Lower leg skin (tissue), 3 donors: ENCODE measurements around the gene TM2D3.

Experiments used
- POLR2A ChIP-seq, 2 donors: fragments of 450-650 bp; IDR thresholded peaks; one replicate each; pipeline ENCODE4 v1.6.1; 2016 to 2017; ENCODE audit warnings: antibody characterized with exemption in 2 of 2, mild to moderate bottlenecking in 1 of 2, moderate library complexity in 1 of 2
- TF ChIP-seq, protein P1 (sequence below), 3 donors: fragments of 450-650 bp; IDR thresholded peaks; one replicate each; pipeline ENCODE4 v1.5.1; 2016; ENCODE audit warnings: antibody characterized with exemption in 3 of 3, mild to moderate bottlenecking in 3 of 3, moderate library complexity in 2 of 3

DNA sequence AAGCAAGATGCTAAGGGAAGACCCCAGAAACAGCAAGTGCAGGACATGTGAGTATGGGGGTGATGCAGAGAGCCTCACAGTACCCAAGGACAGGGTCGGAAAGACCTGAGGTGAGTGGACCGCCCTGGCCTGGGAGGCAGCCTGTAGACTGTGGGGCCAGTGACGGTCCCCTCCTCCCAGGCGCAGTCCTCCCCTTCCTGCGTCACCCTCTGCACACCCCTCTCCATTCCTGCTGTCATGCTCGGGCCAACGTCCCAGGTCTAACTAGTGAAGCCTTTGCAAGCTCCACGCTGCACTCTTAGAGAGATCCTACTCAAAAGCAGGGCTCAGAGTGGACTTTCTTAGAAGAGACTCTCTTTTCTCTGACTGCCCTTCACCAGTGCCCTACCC, 41.6 kb downstream of the TM2D3 start:
- TF ChIP-seq, protein P1, sequence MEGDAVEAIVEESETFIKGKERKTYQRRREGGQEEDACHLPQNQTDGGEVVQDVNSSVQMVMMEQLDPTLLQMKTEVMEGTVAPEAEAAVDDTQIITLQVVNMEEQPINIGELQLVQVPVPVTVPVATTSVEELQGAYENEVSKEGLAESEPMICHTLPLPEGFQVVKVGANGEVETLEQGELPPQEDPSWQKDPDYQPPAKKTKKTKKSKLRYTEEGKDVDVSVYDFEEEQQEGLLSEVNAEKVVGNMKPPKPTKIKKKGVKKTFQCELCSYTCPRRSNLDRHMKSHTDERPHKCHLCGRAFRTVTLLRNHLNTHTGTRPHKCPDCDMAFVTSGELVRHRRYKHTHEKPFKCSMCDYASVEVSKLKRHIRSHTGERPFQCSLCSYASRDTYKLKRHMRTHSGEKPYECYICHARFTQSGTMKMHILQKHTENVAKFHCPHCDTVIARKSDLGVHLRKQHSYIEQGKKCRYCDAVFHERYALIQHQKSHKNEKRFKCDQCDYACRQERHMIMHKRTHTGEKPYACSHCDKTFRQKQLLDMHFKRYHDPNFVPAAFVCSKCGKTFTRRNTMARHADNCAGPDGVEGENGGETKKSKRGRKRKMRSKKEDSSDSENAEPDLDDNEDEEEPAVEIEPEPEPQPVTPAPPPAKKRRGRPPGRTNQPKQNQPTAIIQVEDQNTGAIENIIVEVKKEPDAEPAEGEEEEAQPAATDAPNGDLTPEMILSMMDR (IDR thresholded peaks at IDR 0.05): no peak
- no peak for TF ChIP-seq POLR2A (IDR thresholded peaks at IDR 0.05)
